HG03108 (cell line): Measurements from ENCODE around the gene SPEM1.

Source experiments
- ATAC-seq: cut with Tn5 transposase; IDR thresholded peaks from one replicate; pipeline ENCODE4 v1.9.1; 2021; ENCODE audit warnings: moderate library complexity; ENCODE audit not compliant: unreplicated experiment

SPEM1 gene

GRCh38 chr17:7396147-7396546, 24.0 kb upstream of the SPEM1 start:
- ATAC-seq: no peak

GRCh38 chr17:7398612-7399011, 21.5 kb upstream of the SPEM1 start:
- no peak for ATAC-seq

GRCh38 chr17:7403043-7403726, 16.9 kb upstream of the SPEM1 start:
- ATAC-seq: no peak

GRCh38 chr17:7403727-7403976, 16.5 kb upstream of the SPEM1 start:
- ATAC-seq: no peak

- ATAC-seq: peak; percentile 89
These were observed 16.0 kb upstream of the SPEM1 start, which contains the start of gene TMEM256 for GRCh38 chr17:7403977-7404736. Gene TMEM256, minus strand, starts transcription at chr17:7404097. Its CDS starts 13 bp downstream, at chr17:7404084.

- peak; percentile 14 for ATAC-seq
These were observed 15.3 kb upstream of the SPEM1 start for GRCh38 chr17:7404737-7405349.

GRCh38 chr17:7405350-7406234, 14.5 kb upstream of the SPEM1 start:
- no peak for ATAC-seq

- no peak for ATAC-seq
These were observed 13.8 kb upstream of the SPEM1 start for GRCh38 chr17:7406235-7406825.

GRCh38 chr17:7407082-7407481, 13.0 kb upstream of the SPEM1 start:
- no peak for ATAC-seq

GRCh38 chr17:7407485-7408251, 12.5 kb upstream of the SPEM1 start, which contains the start of gene NLGN2:
Gene NLGN2, plus strand, starts transcription at chr17:7407845. Its CDS starts 411 bp downstream, at chr17:7408256.
- ATAC-seq: no peak

GRCh38 chr17:7408252-7408727, 11.8 kb upstream of the SPEM1 start:
- no peak for ATAC-seq

- ATAC-seq: no peak
These were observed 11.3 kb upstream of the SPEM1 start for GRCh38 chr17:7408863-7409262.

- ATAC-seq: no peak
These were observed 10.4 kb upstream of the SPEM1 start for GRCh38 chr17:7409716-7410115.

GRCh38 chr17:7410634-7411426, 9.3 kb upstream of the SPEM1 start:
- no peak for ATAC-seq

GRCh38 chr17:7411427-7411750, 8.7 kb upstream of the SPEM1 start:
- ATAC-seq: no peak

GRCh38 chr17:7413346-7413985, 6.7 kb upstream of the SPEM1 start:
- ATAC-seq: no peak

- ATAC-seq: no peak
These were observed 5.3 kb upstream of the SPEM1 start for GRCh38 chr17:7414837-7415236.

- no peak for ATAC-seq
These were observed 4.3 kb upstream of the SPEM1 start for GRCh38 chr17:7415784-7416183.

- no peak for ATAC-seq
These were observed 3.8 kb upstream of the SPEM1 start for GRCh38 chr17:7416323-7416722.
